ENCODE data around the gene NUP37.
"Not testable (repeated sequence)": the region's sequence is repeated elsewhere in the genome, so short reads cannot be mapped to it uniquely, and the experiment has no call there.

Gene NUP37

DNA sequence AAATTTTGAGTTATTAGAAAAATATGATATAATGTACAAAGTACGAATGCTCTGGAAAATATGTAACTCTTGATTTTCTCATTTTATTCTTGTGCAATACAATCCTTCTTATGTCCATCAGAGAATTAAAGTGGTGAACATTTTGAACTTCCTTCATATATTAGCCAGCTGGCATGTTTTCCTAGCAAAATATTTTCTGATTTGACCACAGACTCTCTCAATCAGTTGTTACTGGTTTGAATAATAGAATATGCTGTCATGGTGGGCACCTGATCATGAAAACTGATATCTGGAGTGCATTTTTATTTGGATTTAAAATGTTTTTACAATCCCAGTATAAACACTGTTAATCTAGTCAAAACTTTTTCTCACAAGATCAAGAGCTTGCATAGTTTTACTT is 24.3 kb upstream of the NUP37 start:
- Histone ChIP-seq H3K36me3 (ENCODE audit: control insufficient read depth, insufficient read depth, low read length) (no peaks in the 10 kb centered on the region), H3K4me2 (ENCODE audit: low read length) (no peak overlapping the region), H3K79me2 (no peaks in the 10 kb centered on the region), H3K27ac (no peak overlapping the region), H3K9me3 (ENCODE audit: control insufficient read depth, low read length) (no peaks in the 10 kb centered on the region), H3K27me3 (ENCODE audit: control insufficient read depth, insufficient read depth, low read length) (no peaks in the 10 kb centered on the region), H3K9ac (no peak overlapping the region), H3K4me3 (ENCODE audit: low read depth, low read length) (no peak overlapping the region), H3K4me1 (no peaks in the 10 kb centered on the region), H2AFZ (no peak overlapping the region)
- TF ChIP-seq CTCF (IDR thresholded peaks at IDR 0.05), result no peak

DNA sequence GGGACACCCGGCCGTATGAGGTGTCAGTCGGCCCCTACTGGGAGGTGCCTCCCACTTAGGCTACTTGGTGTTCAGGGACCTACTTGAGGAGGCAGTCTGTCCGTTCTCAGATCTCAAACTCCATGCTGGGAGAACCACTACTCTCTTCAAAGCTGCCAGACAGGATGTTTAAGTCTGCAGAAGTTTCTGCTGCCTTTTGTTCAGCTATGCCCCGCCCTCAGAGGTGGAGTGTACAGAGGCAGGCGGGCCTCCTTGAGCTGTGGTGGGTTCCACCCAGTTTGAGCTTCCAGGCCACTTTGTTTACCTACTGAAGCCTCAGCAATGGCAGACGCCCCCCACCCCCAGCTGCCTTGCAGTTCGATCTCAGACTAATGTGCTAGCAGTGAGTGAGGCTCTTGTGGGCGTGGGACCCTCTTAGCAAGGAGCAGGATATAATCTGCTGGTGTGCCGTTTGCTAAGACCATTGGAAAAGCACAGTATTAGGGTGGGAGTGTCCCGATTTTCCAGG is 23.0 kb upstream of the NUP37 start:
- not testable (repeated sequence) for H3K9me3 ChIP-seq (ENCODE audit: control insufficient read depth, low read length); H3K4me3 ChIP-seq (ENCODE audit: low read depth, low read length); H3K4me1 ChIP-seq; H3K27me3 ChIP-seq (ENCODE audit: control insufficient read depth, insufficient read depth, low read length); H2AFZ ChIP-seq; H3K27ac ChIP-seq; H3K9ac ChIP-seq; H3K36me3 ChIP-seq (ENCODE audit: control insufficient read depth, insufficient read depth, low read length); H3K79me2 ChIP-seq; H3K4me2 ChIP-seq (ENCODE audit: low read length)

DNA sequence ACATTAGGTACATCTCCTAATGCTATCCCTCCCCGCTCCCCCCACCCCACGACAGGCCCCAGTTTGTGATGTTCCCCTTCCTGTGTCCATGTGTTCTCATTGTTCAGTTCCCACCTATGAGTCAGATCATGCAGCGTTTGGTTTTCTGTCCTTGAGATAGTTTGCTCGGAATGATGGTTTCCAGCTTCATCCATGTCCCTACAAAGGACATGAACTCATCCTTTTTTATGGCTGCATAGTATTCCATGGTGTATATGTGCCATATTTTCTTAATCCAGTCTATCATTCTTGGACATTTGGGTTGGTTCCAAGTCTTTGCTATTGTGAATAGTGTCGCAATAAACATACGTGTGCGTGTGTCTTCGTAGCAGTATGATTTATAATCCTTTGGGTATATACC is 17.7 kb upstream of the NUP37 start:
- not testable (repeated sequence) for H3K27me3 ChIP-seq (ENCODE audit: control insufficient read depth, insufficient read depth, low read length); H3K4me2 ChIP-seq (ENCODE audit: low read length); H3K79me2 ChIP-seq; H3K4me1 ChIP-seq; H3K36me3 ChIP-seq (ENCODE audit: control insufficient read depth, insufficient read depth, low read length); H3K9me3 ChIP-seq (ENCODE audit: control insufficient read depth, low read length); H3K9ac ChIP-seq; H3K27ac ChIP-seq; H2AFZ ChIP-seq; H3K4me3 ChIP-seq (ENCODE audit: low read depth, low read length)

- H3K9ac ChIP-seq; H3K27me3 ChIP-seq (ENCODE audit: control insufficient read depth, insufficient read depth, low read length); H3K4me3 ChIP-seq (ENCODE audit: low read depth, low read length); H3K27ac ChIP-seq; H3K4me2 ChIP-seq (ENCODE audit: low read length); H3K9me3 ChIP-seq (ENCODE audit: control insufficient read depth, low read length); H3K79me2 ChIP-seq; H3K4me1 ChIP-seq; H3K36me3 ChIP-seq (ENCODE audit: control insufficient read depth, insufficient read depth, low read length); H2AFZ ChIP-seq: not testable (repeated sequence)
Observed at GRCh38 chr12:102131442-102131841, 11.5 kb upstream of the NUP37 start.

GRCh38 chr12:102130720-102131119 is 10.8 kb upstream of the NUP37 start:
- not testable (repeated sequence) for H3K4me2 ChIP-seq (ENCODE audit: low read length); H3K79me2 ChIP-seq; H3K27ac ChIP-seq; H3K4me1 ChIP-seq; H3K4me3 ChIP-seq (ENCODE audit: low read depth, low read length); H2AFZ ChIP-seq; H3K9me3 ChIP-seq (ENCODE audit: control insufficient read depth, low read length); H3K36me3 ChIP-seq (ENCODE audit: control insufficient read depth, insufficient read depth, low read length); H3K27me3 ChIP-seq (ENCODE audit: control insufficient read depth, insufficient read depth, low read length); H3K9ac ChIP-seq

DNA sequence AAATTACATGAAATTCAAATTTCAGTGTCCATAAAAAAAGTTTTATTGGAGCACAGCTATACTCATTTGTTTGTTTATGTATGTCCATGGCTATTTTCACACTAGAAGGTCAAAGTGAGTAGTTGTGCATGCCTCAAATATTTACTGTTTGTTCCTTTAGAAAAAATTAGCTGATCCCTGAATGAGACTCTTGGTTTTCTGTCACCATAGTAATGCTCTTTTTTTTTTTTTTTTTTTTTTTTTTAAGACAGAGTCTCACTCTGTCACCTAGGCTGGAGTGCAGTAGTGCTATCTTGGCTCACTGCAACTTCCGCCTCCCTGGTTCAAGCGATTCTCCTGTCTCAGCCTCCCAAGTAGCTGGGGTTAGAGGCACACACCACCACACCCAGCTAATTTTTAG is 1.4 kb upstream of the NUP37 start:
- not testable (repeated sequence) for H3K79me2 ChIP-seq; H3K4me3 ChIP-seq (ENCODE audit: low read depth, low read length); H3K36me3 ChIP-seq (ENCODE audit: control insufficient read depth, insufficient read depth, low read length); H3K9ac ChIP-seq; H3K9me3 ChIP-seq (ENCODE audit: control insufficient read depth, low read length); H3K4me1 ChIP-seq; H2AFZ ChIP-seq; H3K27ac ChIP-seq; H3K4me2 ChIP-seq (ENCODE audit: low read length); H3K27me3 ChIP-seq (ENCODE audit: control insufficient read depth, insufficient read depth, low read length)

DNA sequence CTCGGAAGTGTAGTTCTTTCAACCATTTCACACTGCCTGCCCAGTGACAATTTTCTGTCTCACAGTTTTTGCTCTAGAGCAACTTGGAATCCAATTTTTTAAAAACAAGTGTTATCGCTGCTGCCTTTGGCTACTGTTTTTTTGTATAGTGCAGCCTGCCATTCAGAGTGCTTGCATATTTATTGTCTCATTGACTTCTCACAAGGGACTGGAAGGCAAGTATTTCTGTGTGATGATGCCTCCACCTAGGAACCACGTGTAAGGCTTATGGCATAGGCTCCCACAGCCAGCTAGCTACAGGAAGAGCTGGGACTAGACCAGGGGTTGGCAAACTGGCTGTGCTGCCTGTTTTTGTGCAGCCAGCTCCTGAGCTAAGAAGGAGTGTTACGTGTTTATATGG is 972 bp upstream of the NUP37 start:
- Histone ChIP-seq H3K9me3 (ENCODE audit: control insufficient read depth, low read length) (no peaks in the 10 kb centered on the region), H3K4me1 (peaks cover 3% of the 10 kb centered on the region), H3K27me3 (ENCODE audit: control insufficient read depth, insufficient read depth, low read length) (no peaks in the 10 kb centered on the region), H3K4me3 (ENCODE audit: low read depth, low read length) (no peak overlapping the region), H2AFZ (peak overlapping the region; percentile 100), H3K79me2 (no peaks in the 10 kb centered on the region), H3K27ac (no peak overlapping the region), H3K4me2 (ENCODE audit: low read length) (no peak overlapping the region), H3K9ac (no peak overlapping the region), H3K36me3 (ENCODE audit: control insufficient read depth, insufficient read depth, low read length) (no peaks in the 10 kb centered on the region)
- no peak for TF ChIP-seq CTCF (IDR thresholded peaks at IDR 0.05)
